ENCODE data around the gene CCNY.

The CCNY gene

GRCh38 chr10:35328404-35329037, 7.8 kb upstream of the CCNY start:
- TF ChIP-seq RAD21 (IDR thresholded peaks at IDR 0.05; ENCODE audit: low read depth) (no peak), TAF1 (IDR thresholded peaks at IDR 0.05; ENCODE audit: low read depth) (no peak), CEBPB (IDR thresholded peaks at IDR 0.05) (no peak), REST (IDR thresholded peaks at IDR 0.05; ENCODE audit: low read depth) (no peak), USF1 (IDR thresholded peaks at IDR 0.05) (no peak), EP300 (IDR thresholded peaks at IDR 0.05; ENCODE audit: borderline replicate concordance) (no peak), MAX (IDR thresholded peaks at IDR 0.05) (no peak), TCF12 (IDR thresholded peaks at IDR 0.05; ENCODE audit: low read depth) (no peak), ZBTB7A (IDR thresholded peaks at IDR 0.05; ENCODE audit: low read depth) (no peak), FOXM1 (IDR thresholded peaks at IDR 0.05; ENCODE audit: borderline replicate concordance, low read depth) (no peak), TEAD4 (IDR thresholded peaks at IDR 0.05) (no peak), NFIC (IDR thresholded peaks at IDR 0.05) (no peak), YY1 (IDR thresholded peaks at IDR 0.05; ENCODE audit: low read depth) (no peak), CREB1 (IDR thresholded peaks at IDR 0.05; ENCODE audit: low read depth) (no peak), EGR1 (IDR thresholded peaks at IDR 0.05) (no peak)

DNA sequence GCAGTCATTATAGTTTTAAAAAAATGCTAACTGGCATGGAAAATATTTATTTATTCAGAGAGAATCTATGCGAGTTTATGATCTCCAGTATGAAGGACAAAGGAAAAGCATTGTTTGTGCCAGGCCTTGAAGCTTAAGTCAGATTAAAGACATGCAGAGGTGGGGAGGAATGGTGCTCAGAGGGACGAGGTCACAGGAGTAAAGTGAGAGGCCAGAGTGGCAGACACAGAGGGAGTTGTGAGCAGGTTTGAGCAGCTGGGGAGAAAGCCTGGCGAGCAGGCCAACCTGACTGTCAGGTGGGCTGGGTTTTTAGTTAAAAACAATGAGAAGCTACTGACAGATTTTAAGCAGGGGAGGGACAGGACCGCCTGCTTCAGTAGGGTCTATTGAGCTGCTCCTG, 6.8 kb upstream of the CCNY start:
- TF ChIP-seq EP300 (IDR thresholded peaks at IDR 0.05; ENCODE audit: borderline replicate concordance), result no peak
- no peak for TF ChIP-seq TAF1 (IDR thresholded peaks at IDR 0.05; ENCODE audit: low read depth)
- no peak for TF ChIP-seq CEBPB (IDR thresholded peaks at IDR 0.05)
- TF ChIP-seq TEAD4 (IDR thresholded peaks at IDR 0.05), result no peak
- no peak for TF ChIP-seq EGR1 (IDR thresholded peaks at IDR 0.05)
- no peak for TF ChIP-seq ZBTB7A (IDR thresholded peaks at IDR 0.05; ENCODE audit: low read depth)
- no peak for TF ChIP-seq TCF12 (IDR thresholded peaks at IDR 0.05; ENCODE audit: low read depth)
- no peak for TF ChIP-seq RAD21 (IDR thresholded peaks at IDR 0.05; ENCODE audit: low read depth)
- no peak for TF ChIP-seq YY1 (IDR thresholded peaks at IDR 0.05; ENCODE audit: low read depth)
- no peak for TF ChIP-seq MAX (IDR thresholded peaks at IDR 0.05)
- TF ChIP-seq NFIC (IDR thresholded peaks at IDR 0.05), result no peak
- no peak for TF ChIP-seq FOXM1 (IDR thresholded peaks at IDR 0.05; ENCODE audit: borderline replicate concordance, low read depth)

- TF ChIP-seq TAF1 (IDR thresholded peaks at IDR 0.05; ENCODE audit: low read depth), result no peak
- peak; percentile 53; the same call in 1 of the 2 replicates for TF ChIP-seq CEBPB (IDR thresholded peaks at IDR 0.05)
- no peak for TF ChIP-seq EGR1 (IDR thresholded peaks at IDR 0.05)
- TF ChIP-seq TCF12 (IDR thresholded peaks at IDR 0.05; ENCODE audit: low read depth), result no peak
Observed at GRCh38 chr10:35331894-35332640, 4.2 kb upstream of the CCNY start.

DNA sequence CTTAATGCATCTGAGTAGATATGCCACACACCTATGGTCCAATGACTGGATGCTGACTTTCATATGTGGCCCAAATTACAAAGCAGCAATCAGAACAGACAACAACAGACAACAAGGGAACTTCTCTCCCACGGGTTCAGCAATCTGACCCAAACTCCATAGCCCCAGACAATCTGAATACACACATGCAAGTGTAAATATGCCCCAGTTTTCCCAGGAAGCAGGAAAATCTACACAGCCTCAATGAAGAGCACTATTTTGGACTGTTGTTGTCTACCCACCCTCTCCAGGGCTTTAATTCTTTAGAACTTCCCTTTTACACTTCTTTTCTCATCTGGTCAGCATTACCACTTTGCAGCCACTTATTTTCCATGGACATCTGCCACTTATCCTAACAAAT, 2.0 kb upstream of the CCNY start:
- no peak for TF ChIP-seq EGR1 (IDR thresholded peaks at IDR 0.05)

DNA sequence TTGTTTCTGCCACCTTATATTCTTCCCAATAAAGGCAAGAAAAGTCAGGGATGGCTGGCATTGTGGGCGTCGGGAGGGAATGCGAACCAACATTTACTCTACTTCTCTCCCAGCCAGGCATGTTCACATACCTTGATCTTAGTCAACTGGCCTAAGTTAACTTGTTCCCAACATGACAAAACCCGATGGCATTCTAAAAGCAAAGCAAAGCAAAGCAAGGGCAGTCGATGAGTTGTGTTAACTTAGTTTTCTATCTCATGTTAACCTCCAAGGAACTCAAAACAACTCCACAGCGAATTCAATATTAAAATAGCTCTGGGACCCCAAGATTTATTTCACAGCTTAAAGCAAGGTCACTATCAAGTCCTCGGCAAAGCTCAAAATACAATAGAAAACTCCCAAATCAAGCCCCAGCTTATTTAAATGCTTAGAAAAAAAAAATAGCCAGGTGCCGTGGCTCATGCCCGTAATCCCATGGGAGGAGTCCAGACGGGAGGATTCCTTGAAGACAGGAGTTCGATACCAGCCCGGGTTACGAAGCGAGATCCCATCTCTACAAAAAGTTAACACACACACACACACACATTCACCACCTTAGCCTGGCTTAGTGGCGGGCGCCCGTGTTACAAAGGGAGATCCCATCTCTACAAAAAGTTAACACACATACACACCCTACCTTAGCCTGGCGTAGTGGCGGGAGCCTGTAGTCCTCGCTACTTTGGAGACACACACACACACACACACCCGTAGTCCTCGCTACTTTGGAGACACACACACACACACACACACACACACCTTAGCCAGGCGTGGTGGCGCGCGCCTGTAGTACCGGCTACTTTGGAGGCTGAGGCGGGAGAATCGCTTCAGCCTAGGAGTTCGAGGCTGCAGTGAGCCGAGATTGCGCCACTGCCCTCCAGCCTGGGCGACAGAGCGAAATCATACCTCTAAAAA, 901 bp upstream of the CCNY start:
- peak; percentile 49; the same call in 1 of the 2 replicates for TF ChIP-seq CEBPB (IDR thresholded peaks at IDR 0.05)
- no peak for TF ChIP-seq YY1 (IDR thresholded peaks at IDR 0.05; ENCODE audit: low read depth)
- no peak for TF ChIP-seq TCF12 (IDR thresholded peaks at IDR 0.05; ENCODE audit: low read depth)
- no peak for TF ChIP-seq EGR1 (IDR thresholded peaks at IDR 0.05)
- no peak for TF ChIP-seq TEAD4 (IDR thresholded peaks at IDR 0.05)
- no peak for TF ChIP-seq EP300 (IDR thresholded peaks at IDR 0.05; ENCODE audit: borderline replicate concordance)

DNA sequence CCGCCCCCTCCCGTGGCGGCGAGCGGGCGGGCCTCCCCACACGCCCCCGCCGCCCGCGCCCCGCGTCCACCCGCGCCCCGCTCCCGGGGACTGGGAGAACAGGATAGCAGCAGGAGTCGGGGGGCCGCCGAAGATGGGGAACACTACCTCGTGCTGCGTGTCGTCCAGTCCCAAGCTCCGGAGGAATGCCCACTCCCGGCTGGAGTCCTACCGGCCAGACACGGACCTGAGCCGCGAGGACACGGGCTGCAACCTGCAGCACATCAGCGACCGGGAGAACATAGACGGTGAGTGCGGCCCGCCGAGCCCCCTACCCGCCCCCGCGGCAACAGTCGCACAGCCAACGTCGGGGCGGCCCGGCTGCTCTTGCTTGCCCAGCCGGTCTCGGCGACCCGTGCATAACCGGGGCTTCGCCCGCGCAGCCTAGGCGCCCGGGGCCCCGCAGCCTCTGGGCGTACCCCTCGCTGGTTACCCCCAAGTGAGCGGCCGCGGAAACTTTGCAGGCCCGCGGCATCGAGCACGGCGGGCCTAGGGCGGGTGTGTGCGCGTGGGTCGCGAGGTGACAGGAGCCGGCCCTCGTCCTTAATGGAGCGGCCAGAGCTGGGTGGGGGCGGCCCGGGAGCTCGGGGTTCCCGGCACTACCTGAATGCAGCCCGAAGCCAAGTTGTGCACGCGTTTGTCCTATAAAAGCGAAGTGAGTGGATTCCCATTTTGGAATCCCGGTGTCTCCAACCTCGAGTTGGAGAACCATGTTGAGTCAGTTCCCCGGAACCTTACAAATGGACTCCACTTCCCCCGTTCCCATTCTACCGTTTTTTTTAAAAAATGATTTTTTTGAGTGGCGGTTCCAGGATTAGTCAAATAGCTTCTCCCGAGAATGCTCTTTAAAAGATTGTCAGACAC, 863 bp downstream of the CCNY start:
- TF ChIP-seq ZBTB7A (IDR thresholded peaks at IDR 0.05; ENCODE audit: low read depth), result no peak
- peak; percentile 16; the same call in 1 of the 2 replicates for TF ChIP-seq FOXM1 (IDR thresholded peaks at IDR 0.05; ENCODE audit: borderline replicate concordance, low read depth)
- TF ChIP-seq MAX (IDR thresholded peaks at IDR 0.05), result peak; percentile 72
- TF ChIP-seq USF1 (IDR thresholded peaks at IDR 0.05), result no peak

Measured in Ishikawa (cell line).